HCEC 1CT (cell line): ENCODE data around the gene HOXA7.

Experiments used
- DNase-seq: peaks from one replicate; pipeline ENCODE4 v3.0.0-alpha.2; 2017

HOXA7 gene

DNA sequence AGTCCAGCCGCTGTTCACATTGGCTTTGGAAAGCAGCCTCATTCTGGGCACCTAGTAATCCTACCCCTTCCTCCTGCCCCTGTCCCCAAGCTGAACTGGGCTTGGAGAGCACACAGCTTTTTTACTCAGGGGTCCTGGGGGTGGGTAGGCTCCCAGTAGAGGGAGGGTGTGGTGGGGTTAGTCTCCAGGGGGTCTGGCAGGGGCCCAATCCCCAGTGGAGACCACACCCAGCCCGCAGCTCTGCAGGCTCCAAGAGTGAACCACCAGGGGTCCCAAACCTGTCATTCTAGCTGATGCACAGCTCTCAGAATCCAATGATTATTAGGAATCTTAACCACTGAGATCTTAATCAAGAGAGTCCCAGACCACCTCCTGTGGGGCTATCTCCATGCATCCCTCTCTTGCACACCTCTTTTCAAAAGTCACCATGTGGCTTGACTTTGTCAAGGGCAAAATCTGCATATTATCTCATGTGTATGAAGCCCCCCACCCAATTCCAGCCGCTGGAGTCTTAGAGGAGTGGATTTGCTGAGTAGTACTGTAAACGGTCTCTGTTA, 25.9 kb upstream of the HOXA7 start:
- DNase-seq: no peak

DNA sequence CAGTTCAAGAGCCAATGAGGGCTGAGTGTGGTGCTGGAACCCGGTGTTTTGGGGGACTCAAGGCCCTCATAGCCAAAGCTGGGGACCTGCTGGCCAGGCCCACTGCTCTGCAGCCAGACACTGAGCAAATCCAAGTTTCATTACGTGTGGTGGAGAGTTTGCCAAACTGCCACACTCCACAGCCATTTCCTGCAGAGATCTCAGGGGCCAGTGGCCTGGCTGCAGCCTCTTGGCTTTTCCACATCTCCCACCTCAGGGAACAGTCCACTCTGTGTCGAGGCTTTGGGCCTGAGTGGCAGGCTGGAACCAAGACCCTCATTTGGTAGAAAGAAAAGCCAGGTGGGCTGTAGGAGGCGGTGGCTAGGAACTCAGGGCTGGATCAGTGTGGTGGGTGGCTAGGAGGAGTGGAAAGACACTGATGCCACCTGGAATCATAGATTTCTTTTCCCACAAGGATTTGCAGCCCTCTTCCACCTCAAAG, 25.4 kb upstream of the HOXA7 start:
- DNase-seq: peak; percentile 11

DNA sequence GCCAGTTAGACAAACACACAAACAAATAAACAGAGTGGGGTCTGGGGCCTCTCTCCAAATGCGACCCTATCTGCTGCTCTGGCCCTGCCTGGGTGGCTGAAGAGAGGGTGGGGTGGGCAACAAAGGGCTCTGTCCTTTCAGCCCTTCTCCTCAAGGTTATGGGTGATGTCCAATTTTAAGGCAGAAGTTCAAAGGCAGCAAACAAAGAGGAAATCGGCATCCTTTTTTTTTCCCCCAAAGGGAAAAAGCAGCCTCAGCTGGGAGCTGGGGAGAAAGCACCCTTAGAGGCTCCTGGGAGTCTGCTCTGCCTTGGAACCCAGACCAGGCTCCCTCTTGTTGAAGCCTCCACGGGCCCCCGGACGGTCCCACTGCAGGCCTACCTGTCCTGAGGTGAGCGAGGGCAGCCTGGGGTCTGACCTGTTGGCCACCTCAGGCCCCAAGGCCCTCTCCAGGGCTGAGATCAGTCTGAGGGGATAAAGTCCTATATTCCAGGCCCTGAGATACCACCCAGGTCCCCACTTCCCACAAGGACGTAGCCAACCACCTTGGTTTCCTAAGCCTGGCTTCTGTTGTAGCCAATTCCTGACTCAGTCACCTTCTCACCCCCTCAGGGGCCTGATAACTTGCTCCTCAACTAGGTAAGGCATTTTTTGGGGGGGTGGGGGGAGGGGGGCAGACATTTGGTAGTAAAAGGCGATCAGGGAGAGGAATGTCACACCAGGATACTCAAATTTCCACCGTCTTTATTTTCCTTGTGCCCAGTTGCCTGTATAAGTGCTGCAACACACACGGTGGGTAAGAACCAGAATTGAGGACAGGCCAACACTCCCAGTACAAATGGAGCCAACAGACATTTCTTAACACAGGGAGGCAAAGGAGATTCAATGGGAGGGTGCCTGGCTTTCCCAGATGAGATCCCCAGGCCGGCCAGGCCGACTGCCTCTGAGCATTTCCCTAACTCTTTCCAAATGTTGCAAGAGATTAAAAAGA, 24.3 kb upstream of the HOXA7 start:
- DNase-seq: no peak

DNA sequence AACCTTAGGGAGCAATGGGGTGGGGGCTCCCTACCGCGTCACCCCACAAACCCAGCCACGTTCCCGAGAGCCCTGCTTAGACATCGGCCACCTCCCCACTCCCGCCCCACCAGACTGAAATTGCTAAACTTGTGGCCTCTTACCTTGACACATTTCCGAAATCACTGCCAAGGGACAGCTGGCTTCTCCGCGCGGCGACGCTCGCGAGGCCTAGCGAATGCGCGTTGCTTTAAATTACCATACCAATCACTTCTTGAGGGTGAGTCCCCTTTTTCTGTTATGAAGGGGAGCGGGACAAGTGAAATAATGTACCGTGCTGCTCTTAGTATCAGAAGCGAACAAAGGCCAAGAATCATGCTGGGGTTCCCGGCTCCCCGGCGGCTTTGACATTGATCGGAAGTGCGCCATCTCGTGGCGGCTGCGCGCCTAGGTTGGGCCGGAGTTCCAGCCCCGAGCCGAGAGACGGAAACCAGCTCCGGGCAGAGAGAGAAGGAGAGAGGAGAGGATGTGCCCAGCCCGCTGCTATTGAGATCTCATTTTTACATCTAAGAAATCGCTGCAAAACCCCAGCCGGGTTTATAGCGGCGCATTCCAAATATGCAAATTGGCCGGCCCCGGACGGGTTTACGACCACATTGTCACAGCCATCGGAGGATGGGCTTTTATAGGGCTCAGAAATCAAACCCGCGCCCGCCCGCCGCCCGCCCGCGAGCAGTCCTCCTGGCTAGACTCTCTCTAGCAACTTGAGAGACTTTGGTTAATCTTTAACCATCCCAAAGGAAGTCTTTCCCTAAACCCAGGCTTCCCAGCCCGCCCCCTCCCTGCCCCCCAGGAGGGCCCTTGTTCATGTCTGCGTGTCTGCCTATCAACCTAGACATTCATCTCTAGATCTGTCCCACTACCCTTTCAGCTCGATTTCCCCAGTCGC, 23.3 kb upstream of the HOXA7 start:
- peak; percentile 87 for DNase-seq

DNA sequence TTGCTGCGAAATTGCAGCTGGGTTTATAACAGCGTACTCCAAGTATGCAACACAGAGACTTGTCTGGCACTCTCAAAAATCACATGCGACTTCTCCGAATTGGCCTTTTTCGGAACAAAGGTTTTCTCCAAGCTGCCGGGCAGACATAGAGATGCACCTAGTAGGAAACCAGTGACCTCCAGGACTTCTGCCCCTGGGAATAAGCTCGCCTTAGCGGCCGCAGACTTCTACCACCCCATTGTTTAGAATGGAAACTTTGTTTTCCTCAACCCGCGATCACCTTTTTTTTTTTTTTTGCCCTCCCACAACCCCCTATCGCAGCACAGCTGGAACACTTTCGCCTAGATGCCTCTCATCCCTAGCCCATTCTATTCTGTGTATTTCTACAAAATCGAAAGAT, 22.6 kb upstream of the HOXA7 start:
- DNase-seq: peak; percentile 29

DNA sequence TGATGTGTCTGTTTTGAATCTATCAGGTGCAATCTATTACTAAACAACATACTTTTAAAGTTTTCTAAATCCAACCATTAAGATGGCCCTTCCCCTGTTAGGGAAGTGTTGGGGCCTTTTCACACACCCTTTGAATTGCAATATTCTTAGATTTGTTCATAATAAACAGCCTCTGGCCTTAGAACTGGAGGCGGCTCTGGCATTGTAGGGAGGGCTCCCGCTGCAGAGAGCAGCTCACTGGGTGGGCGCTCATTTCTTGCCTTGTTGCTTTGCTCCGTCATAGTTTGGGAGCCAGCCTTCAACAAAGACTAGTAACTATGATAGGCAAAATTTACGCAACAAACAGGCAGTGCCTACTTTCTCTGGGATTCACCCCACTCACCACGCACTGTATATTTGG, 21.9 kb upstream of the HOXA7 start:
- peak; percentile 79 for DNase-seq

DNA sequence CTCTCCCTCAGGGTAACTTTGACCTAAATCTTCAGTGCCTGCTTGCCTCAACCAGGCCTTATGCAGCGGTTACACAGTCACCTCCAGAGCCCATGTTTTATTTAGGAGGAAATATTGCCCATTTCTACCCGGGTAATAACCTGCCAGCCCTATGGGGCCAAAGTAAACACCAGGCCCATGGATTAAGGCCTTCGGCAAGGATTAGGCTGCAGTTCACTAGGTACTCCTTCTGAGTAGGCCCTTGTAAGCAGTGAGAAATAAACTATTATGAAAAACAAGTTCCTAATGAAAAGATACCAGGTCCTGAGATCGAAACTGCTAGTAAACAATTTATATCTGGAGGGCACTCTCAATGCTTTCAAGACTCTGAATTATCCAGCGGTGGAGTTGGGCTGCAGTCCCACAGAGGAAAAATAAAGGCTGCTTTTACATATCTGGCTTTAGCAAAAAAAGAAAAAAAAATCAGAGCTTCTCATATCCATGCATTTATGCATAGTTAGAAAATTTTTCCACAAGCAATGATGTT, 21.4 kb upstream of the HOXA7 start:
- peak; percentile 23 for DNase-seq

DNA sequence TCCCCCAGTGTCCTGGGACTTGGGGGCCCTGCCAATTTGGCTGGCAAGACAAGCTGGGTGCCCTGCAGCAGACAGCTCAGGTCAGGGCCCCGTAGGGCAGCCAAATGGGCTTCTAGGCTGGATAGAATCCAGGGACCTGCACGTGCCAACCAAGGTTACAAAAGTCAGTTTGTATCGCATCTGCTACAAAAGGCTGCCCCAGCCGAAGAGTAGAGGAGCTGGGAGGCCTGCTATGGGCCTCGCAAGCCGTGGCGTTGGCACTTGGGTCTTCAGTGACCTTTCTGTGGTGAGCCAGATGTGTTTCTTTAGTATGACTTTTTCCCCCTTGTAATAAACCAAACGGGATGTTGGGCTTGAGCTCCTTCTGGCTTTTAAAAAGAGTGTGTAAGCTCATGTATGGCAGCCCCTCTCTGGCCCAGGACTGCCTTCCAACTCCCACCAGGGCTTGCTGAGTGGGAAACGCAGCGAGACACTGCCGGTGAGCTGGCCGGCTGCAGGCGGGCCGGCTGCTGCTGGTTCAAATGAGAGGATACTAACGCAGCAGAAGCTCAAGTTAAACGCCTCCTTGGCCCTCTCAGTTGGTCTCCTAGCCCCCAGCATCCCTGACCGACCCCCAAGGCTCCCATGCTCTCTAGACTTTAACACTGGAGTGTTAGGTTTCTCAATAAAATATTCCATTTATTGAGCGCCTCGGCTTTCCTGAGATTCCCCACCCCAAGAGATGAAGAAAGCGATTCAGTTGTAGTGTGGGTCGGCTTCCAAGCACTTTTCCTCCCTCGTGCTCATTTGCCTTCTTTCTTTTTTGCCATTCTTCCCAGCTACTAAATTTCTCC, 20.7 kb upstream of the HOXA7 start:
- DNase-seq: peak; percentile 48

DNA sequence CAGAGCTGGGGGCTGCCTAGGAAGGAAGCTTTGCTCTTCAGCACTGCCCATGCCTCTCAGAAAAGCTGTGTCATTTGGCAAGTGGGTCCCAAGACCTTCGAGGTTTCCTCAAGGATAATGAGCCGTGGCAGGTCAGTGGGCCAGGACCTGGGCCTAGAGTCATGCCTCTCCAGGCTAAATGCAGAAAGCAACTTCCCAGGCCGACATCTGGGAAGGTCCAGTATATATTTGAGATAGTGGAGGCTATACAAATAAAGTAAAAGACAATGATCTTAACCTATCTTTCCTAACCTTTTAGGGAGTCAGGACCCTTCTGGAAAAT, 20.0 kb upstream of the HOXA7 start:
- DNase-seq: peak; percentile 26

DNA sequence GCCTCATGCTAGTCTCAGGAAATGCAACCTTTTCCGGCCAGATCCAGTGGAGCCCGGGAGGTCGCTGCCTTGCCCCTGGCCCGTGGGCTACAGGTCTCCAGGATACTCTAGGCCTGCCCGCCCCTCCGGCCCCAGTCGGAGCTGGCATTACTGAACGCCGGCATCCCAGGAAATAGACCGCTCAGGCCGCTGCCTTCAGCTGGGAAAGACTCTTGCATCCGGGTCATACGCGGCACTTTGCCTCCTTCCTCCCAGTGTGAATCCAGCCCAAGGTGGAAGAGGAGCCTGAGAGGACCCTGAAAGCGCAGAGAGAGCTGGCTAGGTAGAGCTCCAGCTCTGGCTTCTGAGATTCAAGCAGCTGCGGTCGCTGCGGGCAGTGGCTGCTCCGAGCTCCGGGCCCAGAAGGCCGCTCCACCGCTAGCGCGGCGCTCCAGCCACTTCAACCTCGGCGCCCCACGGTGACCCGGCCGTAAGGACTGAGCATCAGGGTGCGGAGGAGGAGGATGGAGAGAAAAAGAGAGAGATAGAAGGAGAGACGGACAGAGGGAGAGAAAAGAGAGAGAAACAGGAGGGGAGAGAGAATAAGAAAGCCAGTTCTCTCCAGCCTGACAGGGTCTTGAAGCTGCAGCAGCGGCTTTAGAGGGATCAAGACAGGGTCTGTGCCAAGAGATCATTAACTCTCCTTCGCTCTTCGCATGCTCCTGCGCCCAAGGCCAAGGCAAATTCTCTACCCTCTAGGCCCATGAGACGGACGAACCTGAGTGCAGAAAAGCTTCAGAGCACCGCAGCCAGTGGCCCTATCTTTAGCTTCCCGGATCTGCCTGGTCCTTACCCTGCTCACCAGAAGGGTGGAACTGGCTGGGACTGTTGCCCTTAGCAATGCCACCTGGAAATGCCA, 19.4 kb upstream of the HOXA7 start:
- DNase-seq: peak; percentile 69

DNA sequence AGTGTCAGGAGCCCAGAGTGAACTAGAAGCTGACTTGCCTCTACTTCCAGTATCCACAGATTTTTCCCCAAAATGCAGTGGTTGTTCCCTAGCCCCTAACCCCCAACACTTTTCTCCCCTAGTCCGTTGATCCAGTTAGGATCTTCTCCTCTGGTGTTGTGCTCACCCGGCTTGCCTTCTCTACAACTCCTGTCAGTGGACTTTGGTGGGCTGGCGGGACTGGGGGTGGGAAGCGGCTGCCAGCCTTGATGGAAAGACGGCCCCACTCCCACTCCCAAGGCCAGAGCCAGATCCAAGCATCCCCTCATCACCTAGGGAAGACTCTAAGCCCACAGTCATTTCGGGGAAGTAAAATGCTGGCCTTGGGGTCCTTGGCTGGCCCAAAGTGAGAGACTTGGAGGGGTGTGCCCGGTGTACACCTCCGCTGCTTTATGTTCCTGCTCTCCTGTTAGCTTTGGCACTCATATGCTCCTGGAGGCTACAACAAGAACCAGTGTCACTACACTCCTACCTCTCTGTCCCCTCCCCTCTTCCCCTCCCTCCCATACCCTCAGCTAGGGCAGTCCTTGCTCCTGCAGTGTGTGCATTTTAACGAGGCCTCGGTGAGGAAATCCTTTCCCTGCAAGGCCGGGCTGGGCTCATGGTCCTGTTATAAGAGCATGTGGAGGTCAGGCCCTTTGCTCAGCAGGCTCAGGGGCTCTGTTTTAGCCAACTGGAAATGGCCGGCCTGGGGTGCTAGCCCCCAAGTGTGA, 18.6 kb upstream of the HOXA7 start:
- DNase-seq: peak; percentile 41

DNA sequence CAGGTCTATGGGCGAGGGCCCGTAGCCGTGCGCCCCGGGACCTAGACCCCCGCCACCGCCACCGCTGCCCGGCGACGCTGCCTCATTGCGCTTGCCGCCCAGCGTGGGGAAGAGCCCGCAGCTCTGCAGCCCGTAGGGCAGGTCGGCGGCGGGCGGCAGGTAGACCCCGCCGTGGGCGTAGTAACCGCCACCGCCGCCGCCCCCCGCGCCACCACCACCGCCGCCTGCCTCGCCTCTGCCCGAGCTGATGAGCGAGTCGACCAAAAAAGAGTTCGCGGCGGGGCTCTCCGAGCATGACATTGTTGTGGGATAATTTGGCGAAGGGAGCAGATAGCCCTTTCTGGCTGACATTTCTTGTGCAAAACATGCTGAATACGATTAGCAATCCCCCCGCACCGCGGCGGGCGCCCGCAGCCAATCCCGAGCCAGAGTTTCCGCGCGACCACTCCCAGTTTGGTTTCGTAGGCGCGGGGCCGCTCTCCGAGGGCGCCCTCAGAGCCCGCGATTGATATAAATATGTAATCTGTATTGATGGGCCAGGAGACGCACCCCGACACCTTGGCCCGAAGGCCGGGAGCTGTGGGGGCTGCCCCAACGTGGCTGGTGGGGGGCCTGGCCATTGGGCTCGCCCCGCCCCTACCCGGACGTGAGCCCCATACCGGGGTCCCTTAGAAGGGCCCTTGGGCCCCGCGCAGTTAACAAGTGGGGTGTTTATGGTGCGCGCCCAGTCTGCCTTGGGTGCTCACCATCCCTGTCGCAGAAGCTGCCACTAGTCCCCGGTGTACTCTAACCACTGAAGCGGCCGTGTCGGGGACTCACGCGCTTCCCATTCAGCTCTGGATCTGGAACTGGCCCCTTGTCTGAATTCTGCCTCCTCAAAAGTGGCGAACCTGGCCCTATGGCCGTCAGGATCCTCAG, 17.7 kb upstream of the HOXA7 start, which contains the start of gene HOXA10:
TSS of gene HOXA10 (minus strand) at position 365 of the 918 bp plus-strand sequence. CDS start at position 351, 14 bp downstream.
- DNase-seq: peak; percentile 67

DNA sequence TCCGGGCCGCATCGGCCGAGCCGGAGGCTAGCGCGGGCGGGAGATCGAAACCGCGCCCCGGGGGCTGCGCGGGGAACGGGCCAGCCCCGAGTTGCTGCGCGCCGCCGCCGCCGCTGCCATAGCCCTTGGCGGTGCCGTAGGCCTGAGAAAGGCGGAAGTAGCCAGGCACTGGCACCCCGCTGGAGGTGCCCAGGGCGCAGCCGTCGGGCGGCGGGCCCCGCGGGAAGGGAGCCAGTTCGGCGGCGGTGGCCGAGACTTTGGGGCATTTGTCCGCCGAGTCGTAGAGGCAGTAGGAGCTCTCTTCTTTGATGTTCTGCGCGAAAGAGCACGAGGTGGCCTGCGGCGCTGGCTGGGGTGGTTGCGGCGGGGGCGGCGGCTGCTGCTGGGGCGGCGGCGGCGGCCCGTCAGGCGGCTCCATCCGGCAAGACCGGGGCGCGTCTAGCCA, 17.1 kb upstream of the HOXA7 start:
- peak; percentile 47 for DNase-seq

DNA sequence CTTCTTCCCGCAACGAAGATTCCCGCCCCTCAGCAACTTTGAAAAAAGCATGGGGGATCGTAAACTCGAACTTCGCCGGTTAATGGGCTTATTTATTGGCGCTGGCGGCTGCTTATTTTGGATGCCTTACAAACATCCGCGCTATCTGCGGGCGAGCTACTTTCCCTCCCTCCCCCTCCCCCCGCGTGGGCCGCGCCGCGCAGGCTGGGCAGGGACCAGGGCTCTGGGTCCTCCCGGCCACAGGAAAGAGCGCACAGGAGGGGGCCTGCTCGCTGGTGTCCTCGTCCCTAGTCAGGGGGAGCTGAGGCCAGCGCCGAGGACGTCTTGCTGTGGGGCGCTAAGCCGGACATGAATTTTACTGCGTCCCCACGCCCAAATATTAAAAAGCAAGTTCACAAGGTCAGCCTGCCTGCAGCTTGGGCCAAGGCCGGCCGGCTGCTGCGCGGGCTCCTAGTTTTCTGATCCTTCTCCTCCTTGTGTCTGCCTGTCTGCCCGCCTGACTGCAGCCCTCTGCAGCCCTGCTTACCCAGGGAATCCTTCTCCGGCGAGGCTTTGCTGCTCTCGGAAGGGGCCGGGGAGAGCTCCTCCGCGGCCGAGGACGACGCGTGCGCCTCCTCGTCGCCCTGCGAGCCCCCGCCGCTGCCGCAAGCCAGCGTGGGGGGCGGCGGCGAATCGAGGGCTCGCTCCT, 16.5 kb upstream of the HOXA7 start:
- peak; percentile 58 for DNase-seq

DNA sequence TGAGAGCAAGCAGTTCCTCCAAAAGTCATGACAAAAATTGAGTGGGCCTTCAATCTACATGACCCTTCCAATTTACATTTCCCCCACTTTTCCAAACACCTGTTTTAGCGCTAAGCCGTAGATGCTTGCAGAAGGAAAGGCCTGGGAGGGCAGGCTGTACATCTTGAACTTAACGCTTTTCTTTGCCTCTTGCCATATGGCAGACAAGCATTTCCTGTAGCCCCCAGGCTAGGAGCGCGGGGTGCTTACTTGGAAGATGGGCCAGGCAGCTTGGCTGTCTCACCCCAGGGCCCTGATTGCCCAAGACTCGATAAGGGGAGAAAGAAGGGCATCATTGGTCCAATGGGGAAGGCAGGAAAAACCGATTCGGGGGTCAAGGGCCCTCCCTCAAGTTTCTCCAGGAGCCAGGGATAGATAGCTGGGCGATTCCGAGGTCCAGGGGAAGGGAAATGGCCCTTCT, 15.9 kb upstream of the HOXA7 start:
- peak; percentile 62 for DNase-seq

DNA sequence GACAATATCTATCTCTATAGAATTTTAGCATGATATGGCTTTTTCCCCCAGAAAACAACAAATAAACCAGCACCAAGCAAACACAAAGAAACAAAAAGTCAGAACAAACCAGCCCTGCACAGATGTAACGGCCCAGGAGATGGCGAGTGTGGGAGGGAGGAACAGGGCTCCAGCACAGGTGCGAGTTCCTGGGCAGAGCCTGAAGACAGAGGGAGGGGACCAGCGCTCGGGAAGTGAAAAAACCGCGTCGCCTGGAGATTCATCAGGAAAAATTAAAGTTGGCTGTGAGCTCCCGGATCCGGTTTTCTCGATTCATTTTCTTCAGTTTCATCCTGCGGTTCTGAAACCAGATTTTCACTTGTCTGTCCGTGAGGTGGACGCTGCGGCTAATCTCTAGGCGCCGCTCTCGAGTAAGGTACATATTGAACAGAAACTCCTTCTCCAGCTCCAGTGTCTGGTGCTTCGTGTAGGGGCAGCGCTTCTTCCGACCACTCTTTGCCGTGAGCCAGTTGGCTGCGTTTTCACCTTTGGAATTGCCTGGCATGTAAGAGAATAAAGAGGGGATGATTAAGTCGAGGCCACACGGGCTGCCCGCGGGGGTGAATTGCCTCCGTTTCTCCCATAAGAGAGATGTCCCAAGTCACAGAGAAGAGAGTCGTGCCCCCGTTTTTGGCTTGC, 15.3 kb upstream of the HOXA7 start:
- peak; percentile 59 for DNase-seq

DNA sequence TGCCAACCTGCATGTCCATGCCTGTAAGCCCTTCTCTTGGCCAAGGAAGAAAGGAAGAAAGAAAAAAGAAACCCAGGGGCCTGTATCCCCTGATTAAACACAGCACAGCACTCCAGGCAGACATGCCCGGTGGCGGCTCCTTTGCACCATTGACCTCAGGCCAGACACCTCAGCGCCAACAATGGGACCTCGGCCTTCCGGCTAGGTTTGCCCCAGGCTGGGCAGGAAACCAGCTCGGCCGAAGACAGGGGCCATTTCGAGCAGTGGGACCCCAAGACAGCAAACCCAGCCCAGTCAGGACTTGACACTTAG, 14.8 kb upstream of the HOXA7 start:
- peak; percentile 36 for DNase-seq
